ENCODE results near the gene HIBCH.
"Not testable (repeated sequence)": the region's sequence is repeated elsewhere in the genome, so short reads cannot be mapped to it uniquely, and the experiment has no call there.

HIBCH gene

GRCh38 chr2:190177249-190178040 lies 142.2 kb downstream of the HIBCH start:
- H3K9ac ChIP-seq (ENCODE audit: low read length), result no peak overlapping the region
- no peaks in the 10 kb centered on the region for H3K9me3 ChIP-seq (ENCODE audit: control insufficient read depth, low read length)
- H3K27me3 ChIP-seq (ENCODE audit: control insufficient read depth, insufficient read depth, low read length), result no peaks in the 10 kb centered on the region
- H3K4me1 ChIP-seq (ENCODE audit: control insufficient read depth, insufficient read depth, low read length), result peaks cover 8% of the 10 kb centered on the region
- no peaks in the 10 kb centered on the region for H3K36me3 ChIP-seq (ENCODE audit: control insufficient read depth, insufficient read depth, low read length)
- no peak overlapping the region for H3K4me3 ChIP-seq (ENCODE audit: low read length)

- Histone ChIP-seq H3K4me3 (ENCODE audit: low read length) (no peak overlapping the region), H3K36me3 (ENCODE audit: control insufficient read depth, insufficient read depth, low read length) (no peaks in the 10 kb centered on the region), H3K4me1 (ENCODE audit: control insufficient read depth, insufficient read depth, low read length) (no peaks in the 10 kb centered on the region), H3K27me3 (ENCODE audit: control insufficient read depth, insufficient read depth, low read length) (no peaks in the 10 kb centered on the region), H3K9me3 (ENCODE audit: control insufficient read depth, low read length) (no peaks in the 10 kb centered on the region), H3K9ac (ENCODE audit: low read length) (no peak overlapping the region)
Observed at GRCh38 chr2:190173392-190173791, 146.2 kb downstream of the HIBCH start.

GRCh38 chr2:190170673-190171072 lies 149.0 kb downstream of the HIBCH start:
- H3K4me1 ChIP-seq (ENCODE audit: control insufficient read depth, insufficient read depth, low read length), result no peaks in the 10 kb centered on the region
- no peaks in the 10 kb centered on the region for H3K9me3 ChIP-seq (ENCODE audit: control insufficient read depth, low read length)
- no peak overlapping the region for H3K9ac ChIP-seq (ENCODE audit: low read length)
- no peaks in the 10 kb centered on the region for H3K36me3 ChIP-seq (ENCODE audit: control insufficient read depth, insufficient read depth, low read length)
- no peaks in the 10 kb centered on the region for H3K27me3 ChIP-seq (ENCODE audit: control insufficient read depth, insufficient read depth, low read length)
- no peak overlapping the region for H3K4me3 ChIP-seq (ENCODE audit: low read length)

GRCh38 chr2:190169221-190170072 lies 150.2 kb downstream of the HIBCH start:
- Histone ChIP-seq H3K4me3 (ENCODE audit: low read length) (no peak overlapping the region), H3K4me1 (ENCODE audit: control insufficient read depth, insufficient read depth, low read length) (no peaks in the 10 kb centered on the region), H3K9ac (ENCODE audit: low read length) (no peak overlapping the region), H3K27me3 (ENCODE audit: control insufficient read depth, insufficient read depth, low read length) (no peaks in the 10 kb centered on the region), H3K9me3 (ENCODE audit: control insufficient read depth, low read length) (no peaks in the 10 kb centered on the region), H3K36me3 (ENCODE audit: control insufficient read depth, insufficient read depth, low read length) (no peaks in the 10 kb centered on the region)

- Histone ChIP-seq H3K36me3 (ENCODE audit: control insufficient read depth, insufficient read depth, low read length) (no peaks in the 10 kb centered on the region), H3K9me3 (ENCODE audit: control insufficient read depth, low read length) (no peaks in the 10 kb centered on the region), H3K4me3 (ENCODE audit: low read length) (no peak overlapping the region), H3K9ac (ENCODE audit: low read length) (no peak overlapping the region), H3K4me1 (ENCODE audit: control insufficient read depth, insufficient read depth, low read length) (no peaks in the 10 kb centered on the region), H3K27me3 (ENCODE audit: control insufficient read depth, insufficient read depth, low read length) (no peaks in the 10 kb centered on the region)
Observed at GRCh38 chr2:190167702-190168101, 151.9 kb downstream of the HIBCH start.

- Histone ChIP-seq H3K4me3 (ENCODE audit: low read length) (no peak overlapping the region), H3K36me3 (ENCODE audit: control insufficient read depth, insufficient read depth, low read length) (no peaks in the 10 kb centered on the region), H3K4me1 (ENCODE audit: control insufficient read depth, insufficient read depth, low read length) (no peaks in the 10 kb centered on the region), H3K9me3 (ENCODE audit: control insufficient read depth, low read length) (no peaks in the 10 kb centered on the region), H3K27me3 (ENCODE audit: control insufficient read depth, insufficient read depth, low read length) (no peaks in the 10 kb centered on the region), H3K9ac (ENCODE audit: low read length) (no peak overlapping the region)
Observed at GRCh38 chr2:190165491-190165890, 154.1 kb downstream of the HIBCH start.

GRCh38 chr2:190162851-190163250 lies 156.8 kb downstream of the HIBCH start:
- Histone ChIP-seq H3K27me3 (ENCODE audit: control insufficient read depth, insufficient read depth, low read length) (no peaks in the 10 kb centered on the region), H3K9ac (ENCODE audit: low read length) (no peak overlapping the region), H3K36me3 (ENCODE audit: control insufficient read depth, insufficient read depth, low read length) (no peaks in the 10 kb centered on the region), H3K9me3 (ENCODE audit: control insufficient read depth, low read length) (no peaks in the 10 kb centered on the region), H3K4me3 (ENCODE audit: low read length) (no peak overlapping the region), H3K4me1 (ENCODE audit: control insufficient read depth, insufficient read depth, low read length) (no peaks in the 10 kb centered on the region)

- H3K9me3 ChIP-seq (ENCODE audit: control insufficient read depth, low read length), result no peaks in the 10 kb centered on the region
- no peaks in the 10 kb centered on the region for H3K4me1 ChIP-seq (ENCODE audit: control insufficient read depth, insufficient read depth, low read length)
- no peak overlapping the region for H3K4me3 ChIP-seq (ENCODE audit: low read length)
- H3K27me3 ChIP-seq (ENCODE audit: control insufficient read depth, insufficient read depth, low read length), result no peaks in the 10 kb centered on the region
- H3K36me3 ChIP-seq (ENCODE audit: control insufficient read depth, insufficient read depth, low read length), result no peaks in the 10 kb centered on the region
- no peak overlapping the region for H3K9ac ChIP-seq (ENCODE audit: low read length)
Observed at GRCh38 chr2:190159453-190159852, 160.2 kb downstream of the HIBCH start.

GRCh38 chr2:190158798-190159434 lies 160.7 kb downstream of the HIBCH start:
- H3K9ac ChIP-seq (ENCODE audit: low read length), result no peak overlapping the region
- no peaks in the 10 kb centered on the region for H3K27me3 ChIP-seq (ENCODE audit: control insufficient read depth, insufficient read depth, low read length)
- no peaks in the 10 kb centered on the region for H3K36me3 ChIP-seq (ENCODE audit: control insufficient read depth, insufficient read depth, low read length)
- H3K4me3 ChIP-seq (ENCODE audit: low read length), result no peak overlapping the region
- H3K9me3 ChIP-seq (ENCODE audit: control insufficient read depth, low read length), result no peaks in the 10 kb centered on the region
- H3K4me1 ChIP-seq (ENCODE audit: control insufficient read depth, insufficient read depth, low read length), result no peaks in the 10 kb centered on the region

- not testable (repeated sequence) for H3K4me1 ChIP-seq (ENCODE audit: control insufficient read depth, insufficient read depth, low read length); H3K9ac ChIP-seq (ENCODE audit: low read length); H3K4me3 ChIP-seq (ENCODE audit: low read length); H3K27me3 ChIP-seq (ENCODE audit: control insufficient read depth, insufficient read depth, low read length); H3K36me3 ChIP-seq (ENCODE audit: control insufficient read depth, insufficient read depth, low read length); H3K9me3 ChIP-seq (ENCODE audit: control insufficient read depth, low read length)
Observed at GRCh38 chr2:190157613-190158528, 161.8 kb downstream of the HIBCH start.

- no peaks in the 10 kb centered on the region for H3K36me3 ChIP-seq (ENCODE audit: control insufficient read depth, insufficient read depth, low read length)
- no peak overlapping the region for H3K9ac ChIP-seq (ENCODE audit: low read length)
- H3K27me3 ChIP-seq (ENCODE audit: control insufficient read depth, insufficient read depth, low read length), result no peaks in the 10 kb centered on the region
- no peaks in the 10 kb centered on the region for H3K9me3 ChIP-seq (ENCODE audit: control insufficient read depth, low read length)
- H3K4me1 ChIP-seq (ENCODE audit: control insufficient read depth, insufficient read depth, low read length), result no peaks in the 10 kb centered on the region
- no peak overlapping the region for H3K4me3 ChIP-seq (ENCODE audit: low read length)
Observed at GRCh38 chr2:190156530-190157212, 163.0 kb downstream of the HIBCH start.
